Measurements from ENCODE around the gene JOSD2. TPM values are rescaled to one million over a fixed set of nuclear protein-coding genes. Genes with fewer than 3 reads are reported as not detected.

Gene JOSD2
- total and polyA plus RNA-seq, 2 donors (not counting 1 experiment from before 2014, with no cell fraction given): 25.0 to 32.8 TPM

GRCh38 chr19:50516456-50516855, 5.5 kb upstream of the JOSD2 start:
- H2AFZ ChIP-seq (ENCODE audit: insufficient read depth, low read depth, low read length, poor library complexity, severe bottlenecking): no peak overlapping the region
- 70% methylated on average over 8 of the region's 12 CpGs for WGBS (ENCODE audit: insufficient coverage)

GRCh38 chr19:50515168-50515561, 4.2 kb upstream of the JOSD2 start:
- Mint-ChIP-seq H3K27me3 (peaks cover 3% of the 10 kb centered on the region), H3K4me1 (peaks cover 14% of the 10 kb centered on the region), H3K27ac (no peak overlapping the region), H3K4me3 (no peak overlapping the region), H3K9me3 (ENCODE audit: insufficient read depth) (no peaks in the 10 kb centered on the region)
- DNase-seq (no peak), ATAC-seq (ENCODE audit: low read depth) (no peak)
- intact Hi-C loops (cut with micrococcal nuclease): no loop called here
- H3K4me3 ChIP-seq (ENCODE audit: control extremely low read depth in 1 of 5, extremely low read depth in 1 of 5, insufficient read depth in 1 of 5, low read depth in 2 of 5, low read length in 4 of 5): no peak overlapping the region
- H3K79me2 ChIP-seq (ENCODE audit: control insufficient read depth, insufficient read depth, low read length): no peaks in the 10 kb centered on the region
- WGBS (ENCODE audit: insufficient coverage): 75% methylated on average over 11 of the region's 11 CpGs
- peaks cover 0 to 28% (median 2%) of the 10 kb centered on the region in 4 experiments for H3K27me3 ChIP-seq (replicated peaks in 1 of 4; ENCODE audit: control extremely low read depth in 1 of 4, control insufficient read depth in 3 of 4, insufficient read depth in 4 of 4, low read length in 3 of 4)
- H3K4me1 ChIP-seq (ENCODE audit: control insufficient read depth in 2 of 2, insufficient read depth in 2 of 2, low read length in 2 of 2): peaks cover 13 to 17% of the 10 kb centered on the region in 2 donors
- ChIA-PET POLR2A (no interaction called here), CTCF (no interaction called here)
- H3K9me3 ChIP-seq (ENCODE audit: control extremely low read depth in 1 of 3, control insufficient read depth in 2 of 3, insufficient read depth in 1 of 3, low read length in 2 of 3): peaks cover 0 to 11% (median 0%) of the 10 kb centered on the region in 3 donors
- no peak overlapping the region for H3K9ac ChIP-seq (ENCODE audit: low read length)
- no peak overlapping the region for H3K4me2 ChIP-seq (replicated peaks; ENCODE audit: low read depth, low read length, poor library complexity, severe bottlenecking)
- no peaks in the 10 kb centered on the region for H4K20me1 ChIP-seq (ENCODE audit: control insufficient read depth, insufficient read depth, low read length, poor library complexity, severe bottlenecking)
- TF ChIP-seq CTCF (IDR thresholded peaks at IDR 0.05): no peak
- TF ChIP-seq EZH2 (IDR thresholded peaks at IDR 0.05; ENCODE audit: borderline replicate concordance, insufficient read depth, low read depth, low read length, poor library complexity, severe bottlenecking): no peak
- H3K27ac ChIP-seq (ENCODE audit: low read length in 2 of 2): no peak overlapping the region
- H3K36me3 ChIP-seq (replicated peaks in 1 of 2; ENCODE audit: control extremely low read depth in 1 of 2, control insufficient read depth in 1 of 2, extremely low read depth in 1 of 2, insufficient read depth in 2 of 2, low read length in 1 of 2): no peaks in the 10 kb centered on the region
- H2AFZ ChIP-seq (ENCODE audit: insufficient read depth, low read depth, low read length, poor library complexity, severe bottlenecking): no peak overlapping the region

More at GRCh38 chr19:50516456-50516855, 5.5 kb upstream of the JOSD2 start:
- Histone ChIP-seq H3K4me1 (ENCODE audit: control insufficient read depth in 2 of 2, insufficient read depth in 2 of 2, low read length in 2 of 2) (peaks cover 7% of the 10 kb centered on the region in 2 donors), H3K4me2 (replicated peaks; ENCODE audit: low read depth, low read length, poor library complexity, severe bottlenecking) (no peak overlapping the region), H3K36me3 (replicated peaks in 1 of 2; ENCODE audit: control extremely low read depth in 1 of 2, control insufficient read depth in 1 of 2, extremely low read depth in 1 of 2, insufficient read depth in 2 of 2, low read length in 1 of 2) (no peaks in the 10 kb centered on the region), H3K79me2 (ENCODE audit: control insufficient read depth, insufficient read depth, low read length) (no peaks in the 10 kb centered on the region), H3K9me3 (ENCODE audit: control extremely low read depth in 1 of 3, control insufficient read depth in 2 of 3, insufficient read depth in 1 of 3, low read length in 2 of 3) (peaks cover 0 to 11% (median 0%) of the 10 kb centered on the region in 3 donors), H3K9ac (ENCODE audit: low read length) (no peak overlapping the region), H3K4me3 (ENCODE audit: control extremely low read depth in 1 of 5, extremely low read depth in 1 of 5, insufficient read depth in 1 of 5, low read depth in 2 of 5, low read length in 4 of 5) (no peak overlapping the region), H3K27ac (ENCODE audit: low read length in 2 of 2) (no peak overlapping the region), H4K20me1 (ENCODE audit: control insufficient read depth, insufficient read depth, low read length, poor library complexity, severe bottlenecking) (no peaks in the 10 kb centered on the region), H3K27me3 (replicated peaks in 1 of 4; ENCODE audit: control extremely low read depth in 1 of 4, control insufficient read depth in 3 of 4, insufficient read depth in 4 of 4, low read length in 3 of 4) (peaks cover 0 to 28% (median 2%) of the 10 kb centered on the region in 4 experiments)
- ChIA-PET POLR2A (interaction anchor here (0.6 kb wide), 1 partner anchor 344 kb away, joined by 3 read pairs; no protein-coding TSS in a partner anchor), CTCF (no interaction called here)
- TF ChIP-seq EZH2 (IDR thresholded peaks at IDR 0.05; ENCODE audit: borderline replicate concordance, insufficient read depth, low read depth, low read length, poor library complexity, severe bottlenecking) (no peak), CTCF (IDR thresholded peaks at IDR 0.05) (no peak)
- ATAC-seq (ENCODE audit: low read depth) (no peak), DNase-seq (no peak)
- intact Hi-C loops (cut with micrococcal nuclease): no loop called here
- Mint-ChIP-seq H3K4me1 (peaks cover 4% of the 10 kb centered on the region), H3K9me3 (ENCODE audit: insufficient read depth) (no peaks in the 10 kb centered on the region), H3K4me3 (no peak overlapping the region), H3K27ac (no peak overlapping the region), H3K27me3 (peaks cover 3% of the 10 kb centered on the region)
